Retina (tissue), 1 donor: ENCODE data around the gene AOAH.

Experiments
- DNase-seq: peaks from one replicate; pipeline ENCODE4 v3.0.0-alpha.2; 2016

Gene AOAH

DNA sequence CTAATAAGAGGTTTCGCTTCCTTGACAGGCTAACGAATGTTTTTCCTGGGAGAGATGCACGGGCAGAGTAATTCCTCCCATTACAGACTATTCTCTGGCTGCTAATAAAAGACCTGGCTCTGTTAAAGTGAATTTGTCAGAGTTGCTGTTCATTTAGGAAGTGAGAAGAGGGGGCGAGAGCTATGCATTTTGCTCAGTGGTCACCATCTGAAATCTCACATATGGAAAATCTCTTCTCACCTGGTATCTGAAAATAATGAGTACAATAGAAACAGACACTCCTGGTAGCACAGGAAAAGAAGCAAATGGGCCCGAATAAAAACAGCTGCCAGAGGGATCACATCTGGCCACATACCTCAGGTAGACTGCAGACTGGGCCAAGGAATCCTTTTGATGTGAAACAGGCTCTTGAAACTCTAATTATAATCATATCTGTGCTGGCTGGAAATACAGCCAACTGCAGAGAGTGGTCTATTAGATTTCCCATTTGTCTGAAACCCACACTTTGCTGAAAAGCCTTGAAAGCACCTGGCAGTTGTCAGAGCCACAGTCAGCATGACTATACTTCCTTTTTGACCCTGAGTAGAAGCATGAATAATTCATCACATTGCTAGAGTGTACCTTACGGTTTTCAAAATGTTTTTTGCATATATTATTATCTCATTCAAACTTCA lies 33.6 kb downstream of the AOAH start:
- DNase-seq: no peak

DNA sequence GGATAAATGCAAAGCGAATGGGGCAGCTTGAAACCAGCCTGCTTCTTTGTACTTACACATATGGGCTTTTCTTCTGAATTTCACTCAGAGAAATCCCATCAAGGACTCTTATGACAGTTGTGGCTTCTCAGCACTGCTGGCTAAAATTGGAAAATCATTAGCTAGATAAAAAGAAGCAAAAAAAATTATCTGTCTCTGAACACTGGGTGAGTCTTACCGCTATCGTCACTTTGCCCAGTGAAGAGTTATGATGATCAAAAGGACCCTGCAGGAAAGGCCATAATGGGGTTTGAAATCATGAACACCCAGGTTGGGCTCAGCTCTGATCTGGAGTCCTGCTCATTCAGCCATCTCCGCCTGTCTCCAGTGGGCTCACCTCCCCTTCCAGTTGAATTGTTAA lies 34.3 kb downstream of the AOAH start:
- DNase-seq: no peak

DNA sequence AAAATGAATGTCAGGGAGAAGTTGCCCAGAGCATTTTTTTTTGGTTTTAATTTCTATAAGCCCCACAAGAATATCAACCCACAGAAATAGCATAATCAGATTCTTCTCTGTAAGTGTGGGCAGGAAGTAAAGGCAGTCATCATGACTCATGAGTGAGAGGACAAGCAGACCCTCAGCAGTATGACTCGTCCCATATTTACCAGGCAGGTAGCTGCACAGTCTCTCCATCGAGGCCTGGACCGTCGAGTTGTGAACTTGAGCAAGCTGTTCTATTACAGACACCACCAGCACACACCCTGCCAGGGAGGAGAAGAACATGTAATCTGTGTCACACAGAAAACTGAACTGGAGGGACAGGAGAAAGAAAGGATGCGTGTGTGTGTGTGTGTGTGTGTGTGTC lies 37.8 kb downstream of the AOAH start:
- DNase-seq: no peak

DNA sequence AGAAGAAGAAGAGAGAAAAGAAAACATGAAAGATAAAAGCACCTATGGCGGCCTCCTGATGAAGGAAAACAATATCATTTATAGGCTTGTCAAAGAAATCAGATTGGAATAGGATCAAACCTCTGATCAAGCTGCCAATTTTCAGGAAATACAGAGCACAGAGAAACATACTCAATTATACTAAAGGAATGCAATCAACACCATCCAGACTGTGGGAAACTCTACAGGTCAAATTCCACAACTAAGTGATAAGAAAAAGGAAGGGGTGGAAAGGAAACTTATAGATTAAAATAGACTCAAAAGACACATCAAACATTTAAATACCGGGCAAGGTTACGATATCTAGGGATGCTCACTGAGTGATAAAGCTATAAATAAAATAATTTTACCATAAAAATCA lies 39.3 kb downstream of the AOAH start:
- no peak for DNase-seq

DNA sequence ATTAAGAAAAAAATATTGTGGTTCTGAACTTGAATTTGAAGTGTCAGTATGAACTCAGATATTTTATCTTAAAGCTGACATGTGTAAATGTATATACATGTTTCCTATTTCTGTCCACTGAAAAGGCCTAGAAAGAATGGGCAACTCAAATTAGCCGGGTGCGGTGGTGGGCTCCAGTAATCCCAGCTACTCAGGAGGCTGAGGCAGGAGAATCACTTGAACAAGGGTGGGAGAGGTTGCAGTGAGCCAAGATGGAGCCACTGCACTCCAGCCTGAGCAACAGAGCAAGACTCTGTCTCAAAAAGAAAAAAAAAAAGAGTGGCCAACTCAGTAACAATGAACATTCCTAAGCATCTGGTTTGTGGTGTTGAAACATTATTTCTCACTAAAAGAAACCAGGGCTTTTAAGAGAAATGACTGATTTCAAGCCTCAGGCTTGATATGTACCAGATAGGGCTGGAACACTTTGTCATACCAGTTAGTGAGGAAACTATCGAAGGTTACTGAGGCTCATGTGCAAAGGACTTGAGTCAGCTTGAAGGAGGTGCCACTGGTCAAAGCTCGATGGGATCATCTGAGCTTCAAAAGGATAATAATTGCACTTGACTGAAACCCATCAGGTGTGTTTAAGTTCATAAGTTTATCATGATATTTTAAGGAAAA lies 40.5 kb downstream of the AOAH start:
- no peak for DNase-seq

DNA sequence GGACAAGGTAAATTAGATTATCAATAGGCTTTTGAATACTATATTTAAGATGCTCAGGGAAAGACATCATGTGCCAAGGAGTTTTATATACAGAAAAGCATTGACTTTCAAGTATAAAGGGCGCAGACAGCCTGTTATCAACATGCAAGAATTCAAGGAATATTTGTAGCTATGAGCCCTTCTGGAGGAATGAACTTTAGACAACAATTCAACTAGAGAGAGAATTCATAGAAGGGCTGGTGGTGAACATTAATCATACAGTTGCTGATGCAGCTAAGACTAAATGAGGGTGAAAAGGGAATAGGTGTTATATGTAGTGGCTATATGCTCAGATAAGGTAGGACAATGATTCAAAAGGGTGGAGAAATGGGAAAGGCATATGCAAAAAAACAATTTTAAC lies 41.2 kb downstream of the AOAH start:
- no peak for DNase-seq

DNA sequence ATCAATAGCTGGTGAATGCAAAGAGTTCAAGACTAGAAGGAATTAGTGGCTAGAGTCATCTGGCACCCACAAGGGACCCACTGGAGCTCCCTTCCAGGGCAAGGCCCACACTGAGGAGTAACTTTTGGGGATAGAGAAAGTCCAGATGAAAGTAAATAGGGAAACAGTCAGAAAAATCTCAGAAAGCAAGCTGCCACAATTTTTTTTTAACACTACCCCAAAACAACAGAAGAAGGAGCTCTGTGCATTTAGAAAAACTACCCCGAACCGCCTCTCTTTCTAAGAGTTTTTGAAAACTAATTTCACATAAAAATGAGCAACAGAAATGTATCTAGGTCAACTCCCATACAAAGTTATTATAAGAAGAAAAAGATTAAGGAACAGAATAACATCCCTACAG lies 42.2 kb downstream of the AOAH start:
- DNase-seq: no peak

DNA sequence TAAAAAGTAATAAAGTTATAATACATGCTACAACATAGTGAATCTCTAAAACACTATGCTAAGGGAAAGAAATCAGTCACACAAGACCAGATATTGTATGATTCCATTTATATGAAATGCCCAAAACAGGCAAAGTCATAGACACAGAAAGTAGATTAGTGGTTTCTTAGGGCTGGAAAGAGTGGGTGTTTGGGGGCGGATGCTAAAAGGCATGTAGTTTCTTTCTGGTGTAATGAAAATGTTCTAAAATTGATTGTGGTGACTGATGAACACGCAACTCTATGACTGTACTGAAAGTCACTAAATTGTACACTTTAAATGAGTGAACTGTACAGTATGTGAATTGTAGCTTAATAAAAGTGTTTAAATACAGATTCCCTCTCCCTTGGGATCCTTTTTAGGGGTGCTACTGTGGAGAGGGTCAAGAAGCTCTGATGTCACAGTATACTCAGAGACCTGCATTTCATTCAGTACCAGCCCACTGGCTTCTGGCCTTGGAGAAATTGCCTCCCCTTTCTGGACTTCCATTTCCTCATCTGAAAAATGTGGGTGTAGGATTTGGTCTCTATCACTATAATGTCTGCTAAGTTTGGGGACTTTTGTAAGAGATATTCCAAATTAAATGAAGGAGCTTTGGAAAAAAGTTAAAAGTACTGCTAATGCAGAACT lies 46.4 kb downstream of the AOAH start:
- no peak for DNase-seq

DNA sequence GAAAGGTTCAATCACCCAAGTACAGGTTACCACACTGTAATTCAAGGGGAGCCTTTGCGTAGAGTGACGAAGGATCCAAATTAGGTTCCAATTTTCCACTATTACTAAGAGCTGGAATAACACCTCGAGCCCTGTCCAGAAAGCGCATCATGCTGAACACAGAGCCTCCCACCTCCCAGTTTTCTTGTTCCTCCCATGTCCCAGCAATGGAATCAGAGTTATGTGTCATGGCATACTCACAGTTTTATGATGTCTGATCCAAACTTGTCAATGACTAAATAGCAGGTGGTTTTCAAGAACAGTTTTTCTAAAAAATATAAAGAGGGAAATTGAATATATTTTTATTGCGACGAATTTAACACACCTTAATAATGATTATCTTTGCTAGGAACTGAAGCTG lies 50.6 kb downstream of the AOAH start:
- DNase-seq: no peak

DNA sequence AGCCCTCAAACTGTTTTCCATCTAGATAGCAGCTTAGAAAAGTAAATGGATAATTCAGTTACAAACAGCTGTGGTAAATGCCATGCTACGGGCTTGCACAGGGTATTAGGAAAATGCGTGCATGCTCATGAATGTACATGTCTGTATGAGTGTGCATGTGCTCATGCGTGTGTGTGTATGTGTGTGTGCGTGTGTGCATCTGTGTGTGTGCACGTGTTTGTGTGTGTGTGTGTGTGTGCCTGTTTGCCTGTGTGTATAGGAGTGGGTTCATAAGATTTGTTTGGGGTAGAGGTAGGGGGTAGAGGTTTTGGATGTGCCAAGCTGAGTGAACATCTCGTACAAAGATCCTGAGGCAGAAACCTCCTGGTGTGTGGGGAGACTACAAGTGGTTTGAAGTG lies 52.9 kb downstream of the AOAH start:
- DNase-seq: no peak

DNA sequence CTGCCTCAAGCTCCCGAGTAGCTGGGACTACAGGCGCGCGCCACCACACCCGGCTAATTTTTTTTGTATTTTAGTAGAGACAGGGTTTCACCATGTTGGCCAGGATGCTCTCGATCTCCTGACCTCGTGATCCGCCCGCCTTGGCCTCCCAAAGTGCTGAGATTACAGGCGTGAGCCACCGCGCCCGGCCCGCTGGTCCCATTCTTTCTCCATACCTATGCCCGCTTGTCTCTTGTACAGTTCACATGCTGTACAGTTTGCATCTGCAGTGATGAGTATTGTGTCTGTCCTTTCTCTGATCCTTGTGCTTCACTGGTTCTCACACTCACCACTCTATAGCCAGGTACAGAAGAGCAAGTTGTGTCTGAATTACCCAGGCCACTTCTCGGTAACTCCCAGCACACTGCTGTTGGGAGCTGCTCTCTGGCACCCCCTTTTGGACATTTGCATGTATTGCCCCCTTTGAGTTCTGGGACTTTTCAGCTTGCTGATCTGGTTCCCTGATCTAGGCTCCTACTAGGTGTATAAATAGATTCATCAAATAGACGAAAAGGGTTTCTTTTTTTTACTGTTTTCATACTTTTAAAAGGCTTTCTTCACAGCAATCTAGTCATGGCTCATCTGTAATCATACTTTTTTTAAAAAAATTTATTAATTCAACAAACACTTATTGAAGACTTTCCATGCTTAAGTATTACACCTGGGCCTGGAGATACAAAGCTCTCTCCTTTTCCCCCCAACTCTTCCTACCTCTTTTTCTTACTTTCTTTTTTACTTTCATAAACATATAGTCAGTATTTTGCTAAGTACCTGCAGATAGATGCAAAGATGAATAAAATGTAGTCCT lies 53.5 kb downstream of the AOAH start:
- DNase-seq: peak; percentile 59

DNA sequence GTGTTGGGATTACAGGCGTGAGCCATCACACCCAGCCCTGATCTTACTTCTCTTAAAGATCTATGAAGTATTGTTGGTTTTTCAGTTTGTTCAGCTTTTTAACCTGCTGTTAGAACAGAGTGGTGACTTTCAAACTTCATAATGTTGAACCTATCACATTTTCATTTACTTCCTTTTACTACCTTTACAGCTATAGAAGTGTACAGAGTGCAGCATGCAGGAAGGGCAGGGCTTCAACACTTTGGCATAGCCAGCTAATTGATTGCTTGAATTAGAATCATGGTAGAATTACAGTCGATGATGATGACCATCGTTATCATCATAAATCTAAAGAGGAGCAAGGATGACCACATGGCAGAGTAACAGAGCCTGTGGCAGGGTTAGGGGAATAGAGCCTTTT lies 55.5 kb downstream of the AOAH start:
- no peak for DNase-seq

DNA sequence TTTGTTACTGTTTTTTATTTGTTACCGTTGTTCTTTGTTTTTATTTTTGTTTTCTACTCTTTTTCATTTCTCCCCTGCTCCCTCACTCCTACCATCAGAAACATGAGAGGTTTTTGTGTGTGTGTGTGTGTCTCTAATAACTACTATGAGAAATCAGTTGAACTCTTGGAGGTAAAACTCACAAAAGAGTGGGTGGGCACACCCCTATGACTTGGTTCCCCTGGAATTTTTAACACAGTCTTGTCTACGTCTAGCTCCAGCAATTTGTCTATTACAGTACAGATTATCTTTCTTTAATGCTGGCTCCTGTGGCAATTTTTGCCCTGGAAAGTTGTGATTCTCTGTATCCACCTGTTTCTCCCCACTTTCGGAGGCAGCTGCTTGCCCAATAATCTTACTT lies 56.2 kb downstream of the AOAH start:
- no peak for DNase-seq

DNA sequence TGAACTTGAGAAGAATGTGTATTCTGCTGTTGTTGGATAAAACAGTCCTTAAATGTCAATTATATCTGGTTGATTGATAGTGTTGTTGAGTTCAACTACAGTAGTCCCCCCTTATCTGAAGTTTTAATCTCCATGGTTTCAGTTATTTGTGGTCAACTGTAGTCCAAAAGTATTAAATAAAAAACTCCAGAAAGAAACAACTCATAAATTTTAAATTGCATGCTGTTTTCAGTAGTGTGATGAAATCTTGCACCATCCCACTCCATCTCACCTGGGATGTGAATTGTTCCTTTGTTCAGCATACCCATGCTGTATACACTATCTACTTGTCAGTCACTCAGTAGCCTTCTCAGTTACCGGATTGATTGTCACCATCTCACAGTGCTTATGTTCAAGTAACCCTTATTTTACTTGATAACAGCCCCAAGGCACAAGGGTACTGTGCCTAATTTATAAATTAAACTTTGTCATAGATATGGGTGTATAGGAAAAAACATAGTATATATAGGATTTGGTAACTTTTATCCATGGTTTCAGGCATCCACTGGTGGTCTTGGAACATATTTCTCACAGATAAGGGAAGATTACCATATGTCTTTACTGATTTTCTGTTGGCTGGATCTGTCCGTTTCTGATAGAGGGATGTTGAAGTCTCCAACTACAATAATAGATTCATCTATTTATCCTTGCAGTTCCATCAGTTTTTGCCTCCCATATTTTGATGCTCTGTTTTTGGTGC lies 57.1 kb downstream of the AOAH start:
- no peak for DNase-seq

DNA sequence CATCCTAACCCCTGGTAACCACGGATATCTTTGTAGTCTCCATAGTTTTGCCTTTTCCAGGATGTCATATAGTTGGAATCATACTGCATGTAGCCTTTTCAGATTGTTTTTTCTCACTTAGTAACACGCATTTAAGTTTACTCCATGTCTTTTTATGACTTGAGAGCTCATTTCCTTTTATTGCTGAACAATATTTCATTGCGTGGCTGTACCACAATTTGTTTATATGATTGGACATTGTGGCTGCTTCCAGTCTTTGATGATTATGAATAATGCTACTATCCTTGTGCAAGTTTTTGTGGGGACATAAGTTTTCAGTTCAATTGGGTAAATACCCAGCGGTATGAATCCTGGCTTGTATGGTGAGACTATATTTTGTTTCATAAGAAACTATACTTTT lies 60.8 kb downstream of the AOAH start:
- DNase-seq: no peak

DNA sequence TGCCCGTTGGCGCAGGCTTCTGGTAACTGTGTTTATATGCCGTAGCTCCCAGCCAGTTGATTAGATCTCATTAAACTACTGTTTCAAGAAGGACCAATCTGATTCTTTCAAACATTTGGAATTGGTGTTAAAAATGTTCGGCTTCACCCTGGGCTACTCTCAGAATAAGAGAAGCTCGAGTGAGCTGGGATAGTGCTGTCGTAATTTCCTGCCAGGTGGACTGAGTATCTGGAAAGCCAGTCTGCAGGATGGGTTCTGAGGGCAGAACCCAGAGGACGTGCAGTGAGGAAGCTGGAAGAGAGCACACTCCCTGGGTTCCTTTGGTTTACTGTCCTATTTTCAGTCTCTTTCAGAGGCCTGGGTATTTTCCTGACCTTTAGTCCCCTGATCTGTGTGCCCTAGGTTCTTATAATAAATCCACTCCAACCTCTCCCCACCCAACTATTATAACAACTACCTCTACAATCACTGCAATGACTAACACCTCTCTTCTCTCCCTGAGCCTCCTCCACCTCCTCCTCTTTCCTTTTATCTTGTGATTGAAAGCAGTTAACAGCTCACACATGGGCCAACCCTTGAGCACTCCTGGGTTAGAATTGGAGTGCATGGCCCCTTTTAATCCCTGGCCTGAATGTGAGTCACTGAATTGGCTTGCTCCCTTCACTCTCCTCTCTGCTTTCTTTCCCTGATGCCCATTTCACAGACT lies 63.0 kb downstream of the AOAH start:
- DNase-seq: no peak

DNA sequence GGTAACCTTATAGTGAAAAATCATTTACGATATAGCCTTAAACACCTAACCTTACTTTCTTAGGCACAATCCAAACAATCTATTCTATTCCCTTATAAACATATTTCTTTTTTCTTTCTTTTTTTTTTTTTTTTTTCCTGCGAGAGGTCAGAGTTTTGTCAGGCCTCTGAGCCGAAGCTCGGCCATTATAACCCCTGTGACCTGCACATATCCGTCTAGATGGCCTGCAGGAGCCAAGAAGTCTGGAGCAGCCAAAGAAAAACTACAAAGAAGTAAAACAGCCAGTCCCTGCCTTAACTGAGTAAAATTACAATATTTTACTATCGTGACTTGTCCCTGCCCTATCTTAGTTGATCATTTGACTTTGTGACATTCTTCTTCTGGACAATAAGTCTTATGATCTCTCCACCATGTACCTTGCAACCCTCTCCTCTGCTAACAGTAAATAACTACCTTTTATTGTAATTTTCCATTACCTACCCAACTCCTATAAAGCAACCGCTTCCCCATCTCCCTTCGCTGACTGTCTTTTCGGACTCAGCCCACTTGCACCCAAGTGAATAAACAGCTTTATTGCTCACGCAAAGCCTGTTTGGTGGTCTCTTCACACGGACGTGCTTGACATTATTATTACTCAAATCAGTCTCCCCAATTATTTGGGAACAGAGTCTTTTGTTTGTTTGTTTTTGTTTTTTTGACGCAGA lies 64.5 kb downstream of the AOAH start:
- no peak for DNase-seq

DNA sequence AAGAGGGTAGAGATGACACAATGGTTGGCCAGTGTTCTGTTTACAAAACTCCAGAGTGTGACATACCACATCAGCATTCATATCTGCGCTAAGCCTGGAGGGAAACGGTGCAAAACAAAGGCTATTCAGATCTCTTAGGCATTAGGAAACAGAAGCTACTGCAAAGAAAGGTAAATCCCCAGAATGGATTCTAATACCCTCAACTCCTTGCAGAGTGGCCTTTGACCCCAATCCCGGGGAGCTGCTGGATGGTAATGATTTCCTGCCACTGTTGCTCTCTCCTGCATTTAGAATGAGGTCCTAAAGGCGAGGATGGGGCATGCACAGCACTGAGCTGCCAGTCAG lies 65.2 kb downstream of the AOAH start:
- peak; percentile 49 for DNase-seq

DNA sequence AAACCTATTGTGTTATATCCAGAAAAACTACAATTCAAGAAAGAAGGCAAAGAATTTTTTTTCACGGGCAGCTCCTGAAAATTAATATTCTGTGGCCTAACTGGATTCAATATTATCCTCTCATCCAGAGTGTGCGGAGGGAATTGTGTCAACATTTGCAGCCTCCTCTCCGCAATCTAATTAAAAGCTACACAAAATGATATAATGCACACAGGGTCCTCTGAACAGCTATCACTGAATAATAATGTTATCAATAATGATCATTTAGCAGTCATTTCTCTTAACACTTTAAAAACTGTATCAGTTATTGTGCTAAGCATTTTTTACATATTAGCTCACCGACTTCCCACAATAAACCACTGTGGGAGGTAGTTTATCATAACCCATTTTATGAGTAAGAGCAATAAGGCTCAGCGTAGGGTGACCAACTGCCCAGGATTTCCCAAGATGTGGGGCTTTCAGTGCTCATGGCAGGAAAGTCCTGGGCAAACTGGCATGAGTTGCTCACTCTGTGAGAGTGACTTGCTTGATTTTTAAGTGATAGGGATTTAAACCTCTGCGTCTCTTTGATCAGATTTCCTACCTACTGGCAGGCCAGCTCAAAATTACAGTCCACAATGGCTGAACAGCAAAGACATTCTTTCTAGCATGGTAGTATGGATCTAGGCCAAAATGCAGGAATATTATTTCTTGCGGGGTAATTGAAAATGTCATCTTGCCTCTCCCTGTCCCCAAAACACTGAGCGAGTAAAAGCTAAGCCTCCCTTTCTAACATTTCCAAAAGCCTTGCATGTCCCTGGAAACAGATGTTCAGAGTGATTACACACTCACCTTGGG lies 65.7 kb downstream of the AOAH start:
- no peak for DNase-seq

DNA sequence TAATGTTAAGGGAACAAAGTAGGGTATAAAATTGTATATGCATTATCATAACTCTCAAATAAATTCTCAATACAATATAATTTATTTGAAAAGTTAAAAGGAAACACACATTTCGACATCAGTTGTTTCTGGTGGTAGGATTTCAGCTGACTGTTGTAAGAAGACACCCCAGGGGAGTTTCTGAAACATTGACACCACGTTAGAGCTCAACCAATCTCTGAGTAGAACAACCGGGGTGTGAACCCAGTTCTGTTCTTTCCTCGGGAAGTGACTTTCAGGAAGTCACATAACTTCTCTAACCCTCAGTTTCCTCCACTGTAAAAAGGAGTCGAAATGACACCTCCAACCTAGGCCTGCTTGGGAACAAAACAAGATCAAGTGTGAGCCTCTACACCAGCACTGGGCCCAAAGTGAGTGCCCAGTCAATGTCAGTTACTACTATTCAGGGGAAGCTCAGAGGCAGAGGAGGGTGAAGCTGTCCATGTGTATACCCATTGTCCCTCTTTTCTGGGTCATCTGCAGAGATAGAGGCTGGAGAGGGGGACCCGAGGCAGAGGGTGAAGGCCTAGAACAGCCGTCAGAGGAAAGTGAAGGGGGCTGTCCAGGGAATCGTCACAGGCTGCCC lies 67.1 kb downstream of the AOAH start:
- DNase-seq: no peak
